Measurements from ENCODE around the gene LPP. TPM values are rescaled to one million over a fixed set of nuclear protein-coding genes. Genes with fewer than 3 reads are reported as not detected.

The LPP gene
- total and polyA plus RNA-seq, 2 of the 13 experiments (the other 11 are each of a cell fraction or from before 2014, with no cell fraction given), result 19.2 to 29.9 TPM

GRCh38 chr3:188868803-188869202, 714.8 kb downstream of the LPP start:
- ChIA-PET POLR2A (no interaction called here), CTCF (ENCODE audit: low intra/inter-chr PET ratio, low total read pairs) (no interaction called here)
- no peak for TF ChIP-seq ZSCAN29 (CRISPR knock-in tag; conservative IDR thresholded peaks at IDR 0.05)
- FAIRE-seq (no peak), DNase-seq (ENCODE audit: low spot score) (no peak), ATAC-seq (no peak)
- Histone ChIP-seq H4K20me1 (ENCODE audit: insufficient read depth, low read length) (no peaks in the 10 kb centered on the region), H3K27me3 (ENCODE audit: control insufficient read depth in 1 of 2, insufficient read depth in 2 of 2, low read length in 2 of 2) (no peaks in the 10 kb centered on the region), H3K79me2 (ENCODE audit: insufficient read depth, low read length) (no peaks in the 10 kb centered on the region), H3K4me1 (ENCODE audit: insufficient read depth, low read length) (no peaks in the 10 kb centered on the region), H3K36me3 (replicated peaks in 1 of 2; ENCODE audit: control insufficient read depth in 1 of 2, insufficient read depth in 2 of 2, low read length in 2 of 2) (peaks cover 11 to 30% of the 10 kb centered on the region in 2 experiments), H3K27ac (ENCODE audit: extremely low read length, insufficient read depth, low read length) (no peak overlapping the region), H3K9me3 (ENCODE audit: low read length) (no peaks in the 10 kb centered on the region), H2AFZ (ENCODE audit: low read length) (no peak overlapping the region), H3K4me3 (replicated peaks in 1 of 3; ENCODE audit: insufficient read depth in 1 of 3, low read depth in 2 of 3, low read length in 3 of 3) (no peak overlapping the region), H3K4me2 (ENCODE audit: low read depth, low read length) (no peak overlapping the region), H3K9ac (ENCODE audit: insufficient read depth, low read depth, low read length) (no peak overlapping the region)
- intact Hi-C loops (cut with micrococcal nuclease; ENCODE audit: unreplicated experiment), result no loop called here
- 95% methylated on average over 1 of the region's 1 CpG for WGBS (ENCODE audit: low lambda C conversion rate)
- BruUV-seq (replicated peaks), result no TSS peak
- in situ Hi-C loops (cut with HindIII; ENCODE audit: extremely low pct_ligation_motif_present, low pct_unique_long_range_greater_than_20kb), result no loop called here

- FAIRE-seq, result no peak
- H3K36me3 ChIP-seq (replicated peaks in 1 of 2; ENCODE audit: control insufficient read depth in 1 of 2, insufficient read depth in 2 of 2, low read length in 2 of 2), result peaks cover 13 to 38% of the 10 kb centered on the region in 2 experiments
- H3K79me2 ChIP-seq (ENCODE audit: insufficient read depth, low read length), result no peaks in the 10 kb centered on the region
- H3K27me3 ChIP-seq (ENCODE audit: control insufficient read depth in 1 of 2, insufficient read depth in 2 of 2, low read length in 2 of 2), result no peaks in the 10 kb centered on the region
- no peak overlapping the region for H2AFZ ChIP-seq (ENCODE audit: low read length)
- TF ChIP-seq GMEB2 (CRISPR knock-in tag; IDR thresholded peaks at IDR 0.05; ENCODE audit: low read depth) (no peak), FOSL2 (CRISPR knock-in tag; IDR thresholded peaks at IDR 0.05) (0 out of 2 replicates have a peak, but pooled peaks have one; percentile 21)
- H3K4me2 ChIP-seq (ENCODE audit: low read depth, low read length), result no peak overlapping the region
- DNase-seq (ENCODE audit: low spot score), result no peak
- no peak for ATAC-seq
- H3K4me3 ChIP-seq (replicated peaks in 1 of 3; ENCODE audit: insufficient read depth in 1 of 3, low read depth in 2 of 3, low read length in 3 of 3), result no peak overlapping the region
- H3K9me3 ChIP-seq (ENCODE audit: low read length), result no peaks in the 10 kb centered on the region
- H3K4me1 ChIP-seq (ENCODE audit: insufficient read depth, low read length), result no peaks in the 10 kb centered on the region
- ChIA-PET POLR2A (no interaction called here), CTCF (ENCODE audit: low intra/inter-chr PET ratio, low total read pairs) (no interaction called here)
- no peak overlapping the region for H3K9ac ChIP-seq (ENCODE audit: insufficient read depth, low read depth, low read length)
- intact Hi-C loops (cut with micrococcal nuclease; ENCODE audit: unreplicated experiment) (no loop called here), in situ Hi-C loops (cut with HindIII; ENCODE audit: extremely low pct_ligation_motif_present, low pct_unique_long_range_greater_than_20kb) (no loop called here)
- no peak overlapping the region for H3K27ac ChIP-seq (ENCODE audit: extremely low read length, insufficient read depth, low read length)
- 97% methylated on average over 3 of the region's 3 CpGs for WGBS (ENCODE audit: low lambda C conversion rate)
- no peaks in the 10 kb centered on the region for H4K20me1 ChIP-seq (ENCODE audit: insufficient read depth, low read length)
- BruUV-seq (replicated peaks), result no TSS peak
Measured at GRCh38 chr3:188869628-188870027, 715.7 kb downstream of the LPP start.
